Right renal cortex interstitium (tissue), 3 donors: ENCODE results near the gene ZNF385D. TPM values are rescaled to one million over a fixed set of nuclear protein-coding genes. Genes with fewer than 3 reads are reported as not detected.

Source experiments
- DNase-seq, 3 donors: peaks; one replicate each; pipeline ENCODE4 v3.0.0-alpha.2; 2013; ENCODE audit warnings: low read depth in 3 of 3, low spot score in 2 of 3
- polyA plus RNA-seq, 3 donors: library from polyadenylated mRNA; unstranded; fragments of 120-200 nt; gene quantifications; one replicate each; pipeline ENCODE4 v1.2.1, GENCODE V29; 2013; ENCODE audit not compliant: insufficient read length in 3 of 3

ZNF385D gene, protein sequence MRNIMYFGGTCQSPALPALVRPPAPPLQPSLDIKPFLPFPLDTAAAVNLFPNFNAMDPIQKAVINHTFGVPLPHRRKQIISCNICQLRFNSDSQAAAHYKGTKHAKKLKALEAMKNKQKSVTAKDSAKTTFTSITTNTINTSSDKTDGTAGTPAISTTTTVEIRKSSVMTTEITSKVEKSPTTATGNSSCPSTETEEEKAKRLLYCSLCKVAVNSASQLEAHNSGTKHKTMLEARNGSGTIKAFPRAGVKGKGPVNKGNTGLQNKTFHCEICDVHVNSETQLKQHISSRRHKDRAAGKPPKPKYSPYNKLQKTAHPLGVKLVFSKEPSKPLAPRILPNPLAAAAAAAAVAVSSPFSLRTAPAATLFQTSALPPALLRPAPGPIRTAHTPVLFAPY
- 10 to 100 TPM; 10.2 to 18.8 (median 16.3) TPM for polyA plus RNA-seq

DNA sequence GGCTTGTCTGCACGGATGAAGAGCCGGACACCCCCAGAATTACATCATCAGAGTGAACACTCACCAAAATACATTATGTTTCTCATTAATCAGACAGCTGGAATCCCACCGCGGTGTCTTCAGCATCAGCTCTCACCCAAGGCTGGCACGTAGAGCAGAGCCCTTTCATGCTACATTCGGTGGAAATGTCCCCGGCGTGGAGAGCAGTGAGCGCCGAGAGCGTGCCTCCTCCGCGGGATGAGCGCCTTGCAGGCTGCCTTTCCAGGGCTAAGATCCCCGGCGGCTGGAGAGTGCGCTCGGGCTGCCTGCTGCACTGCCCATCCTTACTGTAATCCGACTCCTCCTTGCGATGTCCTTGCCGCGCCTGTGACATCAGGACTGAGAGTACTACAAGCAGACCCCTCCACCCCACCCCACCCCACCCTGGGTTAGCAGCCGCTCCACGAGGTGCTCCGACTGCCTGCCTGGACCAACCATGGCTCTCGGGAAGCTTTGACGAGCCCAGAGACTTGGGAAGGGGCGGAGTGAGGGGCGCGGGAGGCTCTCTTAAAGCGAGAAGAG lies at the start of gene ZNF385D:
ZNF385D (minus strand) TSS at position 380 of the 561 bp plus-strand sequence; CDS start at position 86, 294 bp downstream.
- DNase-seq: peak in 2 of 3 donors; percentile 51 to 58

DNA sequence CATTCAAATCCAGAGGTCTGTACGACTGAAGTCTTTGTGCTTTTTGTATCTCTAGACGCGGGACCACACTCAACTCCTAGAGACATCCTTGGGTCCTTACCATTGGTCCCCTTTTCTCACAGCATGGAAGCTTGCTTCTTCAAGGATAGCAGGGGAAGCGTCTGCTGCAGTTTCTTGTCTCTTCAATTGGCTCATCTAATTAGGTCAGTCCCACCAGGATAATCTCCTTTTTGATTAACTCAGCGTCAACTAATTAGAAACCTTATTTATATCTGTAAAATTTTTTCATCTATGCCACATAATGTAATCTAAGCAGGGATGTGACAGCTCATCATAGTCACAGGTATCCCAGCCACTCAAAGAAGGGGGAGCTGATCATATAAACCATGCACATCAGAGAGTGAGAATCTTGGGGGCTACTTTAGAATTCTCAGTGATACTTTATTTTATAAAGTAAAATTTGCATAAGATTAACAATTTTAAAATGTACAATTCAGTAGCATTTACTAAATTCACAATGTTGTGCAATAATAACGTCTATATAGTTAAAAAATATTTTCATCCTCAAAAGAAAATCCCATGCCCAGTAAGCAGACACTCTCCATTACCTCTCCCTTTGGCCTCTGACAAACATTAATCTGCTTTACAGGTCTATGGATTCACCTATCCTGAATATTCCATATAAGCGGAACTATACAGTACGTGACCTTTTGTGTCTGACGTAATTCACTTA lies 47.5 kb upstream of the ZNF385D start:
- no peak for DNase-seq

DNA sequence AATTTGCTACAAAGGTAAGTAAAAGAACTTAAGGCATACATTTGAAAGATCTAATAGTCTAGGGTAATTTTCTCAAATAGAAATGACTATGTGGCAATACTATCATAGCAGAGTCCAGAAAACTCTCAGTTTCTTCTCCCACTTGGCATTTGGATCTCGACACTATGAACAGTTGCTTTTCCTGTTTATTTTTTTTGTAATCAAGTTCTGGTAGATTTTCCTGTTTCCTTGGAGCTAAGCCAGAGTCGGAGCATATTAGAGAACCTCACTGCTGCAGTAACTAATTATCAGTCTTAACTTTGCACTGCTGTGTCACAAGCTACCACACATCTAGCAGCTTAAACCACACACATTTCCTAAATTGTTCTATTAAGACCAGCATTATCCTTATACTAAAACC lies 44.9 kb upstream of the ZNF385D start:
- DNase-seq: no peak

DNA sequence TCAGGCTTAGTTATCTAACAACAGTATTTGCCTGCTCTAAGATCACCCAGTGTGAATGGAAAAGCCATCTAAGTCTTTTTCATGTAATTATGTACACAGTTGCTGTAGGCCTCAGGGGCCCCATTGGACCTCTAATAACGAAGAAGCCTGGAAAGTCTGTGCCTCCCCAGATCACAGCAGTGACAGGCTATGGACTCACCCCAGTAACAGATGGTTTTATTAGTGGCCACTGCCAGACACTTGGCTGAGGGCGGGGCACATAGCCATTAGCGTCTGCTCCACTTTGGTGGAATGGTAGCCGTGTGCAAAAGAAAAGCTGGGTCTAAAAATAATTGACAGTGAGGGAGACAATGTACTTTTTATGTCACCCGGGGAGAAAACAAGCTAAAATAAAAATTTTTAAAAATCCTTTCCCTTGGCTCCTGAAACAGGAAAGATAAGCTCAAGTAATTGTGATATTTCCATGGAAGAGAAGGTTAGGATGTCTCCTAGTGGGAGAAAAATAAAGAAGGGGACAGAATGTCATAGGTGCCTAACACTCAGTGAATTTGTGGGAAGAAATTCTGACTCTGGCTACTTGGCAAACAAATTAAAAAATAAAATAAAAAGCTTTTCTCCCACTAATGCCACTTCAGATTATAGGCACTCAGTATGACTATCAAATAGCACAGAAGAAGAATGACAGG lies 44.3 kb upstream of the ZNF385D start:
- DNase-seq: no peak

DNA sequence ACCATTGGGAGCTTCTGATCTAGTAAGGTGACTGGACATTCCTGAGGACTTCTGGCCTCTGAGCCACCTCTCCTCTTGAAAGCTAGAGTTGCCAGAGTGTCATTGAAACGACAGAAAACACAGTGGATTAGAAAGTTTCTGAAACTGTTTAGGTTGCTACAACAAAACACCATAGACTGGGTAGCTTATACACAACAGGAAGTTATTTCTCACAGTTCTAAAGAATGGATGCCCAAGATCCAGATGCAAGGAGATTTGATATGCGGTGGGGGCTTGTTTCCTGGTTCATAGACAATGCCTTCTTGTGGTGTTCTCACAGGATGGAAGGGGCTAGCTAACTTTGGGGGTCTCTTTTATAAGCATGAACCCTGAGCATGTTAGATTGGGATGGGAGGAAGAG lies 43.3 kb upstream of the ZNF385D start:
- no peak for DNase-seq

DNA sequence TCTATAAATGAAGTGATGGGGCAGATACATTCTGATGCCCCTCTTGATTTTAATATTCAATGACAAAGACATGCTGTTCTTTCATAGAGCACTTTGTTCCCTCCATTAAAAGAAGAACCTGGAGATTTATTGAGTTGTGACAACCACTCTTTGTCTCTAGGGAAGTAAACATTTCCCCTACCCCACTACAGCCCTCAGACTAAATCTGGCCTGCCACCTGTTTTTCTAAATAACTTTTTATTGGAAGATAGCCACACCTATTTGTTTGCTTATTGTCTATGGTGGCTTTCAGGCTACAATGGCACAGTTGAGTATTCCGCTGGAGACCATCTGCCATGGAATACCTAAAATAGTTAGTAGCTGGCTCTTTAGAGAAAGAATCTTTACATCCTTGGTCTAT lies 41.2 kb upstream of the ZNF385D start:
- DNase-seq: no peak

DNA sequence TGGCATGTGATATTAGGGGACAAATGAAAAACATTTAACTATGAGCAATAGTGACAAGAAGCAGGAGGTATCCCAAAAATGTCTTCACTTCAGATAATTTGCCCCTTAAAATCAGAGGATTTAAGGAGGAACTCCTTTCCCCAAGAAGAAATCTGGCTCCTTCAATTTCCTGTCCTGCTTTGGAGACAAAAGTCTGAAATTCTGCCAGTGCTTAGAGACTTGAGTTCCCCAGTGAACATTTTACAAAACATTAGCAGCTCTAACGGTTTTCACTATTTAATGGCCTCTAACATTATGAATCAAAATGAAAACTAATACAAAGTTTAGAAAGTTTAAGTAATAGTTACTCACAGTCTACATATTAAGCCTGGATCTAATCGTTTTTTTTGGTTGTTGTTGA lies 40.3 kb upstream of the ZNF385D start:
- DNase-seq: no peak

DNA sequence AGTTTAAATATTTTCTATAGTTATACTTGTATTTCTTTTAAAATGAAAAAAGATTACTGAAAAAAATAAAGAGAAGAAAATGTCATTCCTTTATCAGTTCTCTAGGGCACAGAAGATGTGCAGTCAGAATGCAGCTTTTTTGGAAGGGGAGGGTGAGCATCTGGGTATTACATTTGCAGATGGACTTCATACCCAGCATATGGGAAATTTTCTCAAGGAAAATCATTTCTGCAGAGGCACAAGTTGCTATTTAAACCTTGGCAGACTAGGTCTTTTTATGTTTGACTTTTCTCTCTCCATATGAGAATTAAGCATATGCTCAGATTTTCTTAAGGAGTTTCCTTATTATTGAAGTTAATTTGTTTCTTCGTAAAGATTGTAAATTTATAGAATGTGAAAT lies 39.5 kb upstream of the ZNF385D start:
- no peak for DNase-seq

DNA sequence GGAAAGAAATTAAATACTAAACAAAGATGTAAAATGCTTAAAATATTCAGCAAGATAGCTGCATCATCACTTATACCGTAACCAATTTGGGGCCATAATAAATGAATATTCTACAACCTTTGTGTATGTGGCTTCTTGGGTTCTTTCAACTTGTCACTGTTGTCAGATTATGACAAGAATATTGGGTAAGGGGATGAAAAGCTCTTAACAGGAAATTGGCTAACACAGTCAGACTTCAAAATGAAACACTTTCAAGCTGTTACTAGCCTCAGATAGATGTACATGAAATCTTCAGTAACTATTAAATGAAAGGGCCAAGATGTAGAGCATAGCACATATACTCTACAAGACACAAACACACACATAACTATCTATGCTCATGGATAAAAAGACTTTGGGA lies 38.7 kb upstream of the ZNF385D start:
- DNase-seq: no peak

DNA sequence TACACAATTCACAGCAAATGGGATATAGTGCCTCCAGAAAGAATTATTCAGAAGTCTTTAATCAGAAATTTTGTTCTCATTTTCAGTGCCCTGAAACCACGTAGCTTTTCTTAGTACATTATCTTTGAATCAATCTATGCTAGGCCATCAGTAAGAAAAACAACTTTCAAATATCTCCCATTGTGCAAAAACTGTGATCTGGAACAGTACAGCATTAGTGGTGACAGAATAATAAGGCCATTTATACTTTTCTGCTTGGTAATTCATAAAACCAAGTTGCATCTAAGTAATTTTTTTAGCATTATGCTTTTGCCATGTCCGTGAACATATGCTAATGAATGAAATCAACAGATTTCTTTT lies 35.4 kb upstream of the ZNF385D start:
- no peak for DNase-seq

DNA sequence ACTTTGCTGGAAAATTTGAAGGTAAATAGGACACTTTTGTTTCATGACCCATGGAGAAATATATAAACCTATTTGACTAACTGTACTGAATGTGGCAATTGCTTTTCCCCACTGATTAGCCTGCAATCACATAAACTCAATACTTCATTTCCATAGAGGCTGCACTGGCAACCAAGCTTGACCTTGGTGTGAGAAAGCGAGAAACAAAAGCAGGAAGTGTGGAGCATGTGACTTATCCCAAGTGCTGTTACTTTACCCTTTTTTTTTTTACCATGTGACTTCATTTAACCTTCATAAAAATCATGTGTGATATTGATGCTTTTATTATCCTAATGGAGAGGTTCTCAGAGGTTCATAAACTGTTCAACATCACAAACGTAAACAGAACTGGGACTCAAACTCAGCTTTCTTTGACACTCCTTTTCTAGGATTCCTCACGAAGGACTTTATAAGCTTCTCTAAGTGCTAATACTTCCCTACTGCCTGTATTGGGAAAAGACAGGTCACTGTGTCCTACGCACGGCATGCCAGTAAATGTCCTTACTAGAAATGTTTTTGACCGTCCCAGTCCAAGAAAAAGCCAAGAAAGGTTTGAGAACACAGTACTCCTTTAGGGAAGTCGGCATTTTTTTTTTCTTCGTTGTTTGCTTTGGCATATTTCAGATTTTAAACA lies 34.9 kb upstream of the ZNF385D start:
- no peak for DNase-seq

DNA sequence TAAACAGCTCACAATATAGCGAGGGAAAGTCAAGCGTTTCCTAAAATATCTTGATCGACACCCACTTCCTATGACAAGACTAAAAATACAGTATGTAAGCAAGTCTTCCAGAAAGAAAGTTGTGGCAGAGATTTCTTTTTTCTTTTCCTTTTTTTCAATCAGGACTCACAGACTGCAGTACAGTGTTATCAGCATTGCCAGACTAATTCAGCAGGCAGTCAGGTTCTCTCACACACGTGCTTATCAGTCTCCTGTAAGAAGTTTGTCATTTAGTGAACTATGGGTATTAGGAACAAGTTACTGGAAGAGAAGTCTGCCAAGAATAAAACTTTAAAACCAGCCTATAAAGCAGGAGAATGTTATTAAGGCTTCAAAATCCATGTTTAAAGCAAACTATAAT lies 32.8 kb upstream of the ZNF385D start:
- DNase-seq: no peak

DNA sequence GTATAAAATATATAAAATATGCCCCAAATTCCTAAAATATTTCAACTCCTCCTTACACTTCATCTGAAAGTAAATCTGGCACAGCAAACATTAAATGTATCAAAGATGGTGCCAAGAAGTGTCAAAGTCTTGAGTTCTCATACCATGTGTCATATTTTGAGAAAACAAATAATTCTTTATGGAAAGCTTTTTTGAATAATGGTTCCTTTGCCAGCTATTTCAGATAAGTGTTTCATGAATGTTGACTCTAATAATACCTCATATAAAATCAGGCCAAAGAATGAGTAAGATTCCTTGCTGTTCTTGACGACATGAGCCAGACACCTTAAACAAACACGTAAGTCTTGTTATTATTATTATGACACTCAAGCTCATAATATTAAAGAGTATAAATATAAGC lies 30.3 kb upstream of the ZNF385D start:
- no peak for DNase-seq

DNA sequence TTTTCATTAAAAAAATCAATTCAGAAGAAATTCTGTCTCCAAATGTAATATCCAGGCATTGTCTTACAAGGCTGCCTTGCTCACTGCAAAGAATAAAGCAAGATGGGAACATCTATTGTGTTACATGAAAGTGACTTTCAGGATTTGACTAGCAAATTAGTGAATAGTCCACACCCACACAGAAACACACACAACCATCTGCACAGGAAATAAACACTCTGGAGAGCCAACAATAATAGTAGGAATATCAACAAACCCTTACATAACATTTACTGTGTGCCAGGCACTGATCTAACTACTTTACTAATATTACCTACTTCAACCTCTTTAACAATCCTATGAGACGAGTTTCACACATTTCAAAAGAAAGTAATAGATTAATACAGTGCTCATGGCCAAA lies 28.9 kb upstream of the ZNF385D start:
- DNase-seq: no peak

DNA sequence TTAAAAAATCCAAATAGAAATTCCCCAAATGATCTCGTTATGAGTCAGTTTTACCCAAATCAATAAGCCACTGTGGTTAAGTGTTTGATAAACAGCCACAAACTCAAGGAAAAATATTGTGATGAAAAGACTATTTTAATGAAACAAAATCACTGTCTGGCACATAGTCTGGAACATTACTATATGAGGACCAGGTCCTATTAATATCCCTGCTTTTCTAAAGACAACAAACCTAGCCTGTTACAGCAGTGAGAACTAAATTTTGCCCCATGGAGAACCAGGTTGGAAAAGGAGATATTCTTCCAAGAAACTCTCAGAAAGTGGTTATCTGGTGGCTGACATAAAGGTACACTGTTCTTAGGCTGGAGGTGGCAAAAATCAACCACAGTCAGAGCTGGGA lies 27.7 kb upstream of the ZNF385D start:
- DNase-seq: no peak

DNA sequence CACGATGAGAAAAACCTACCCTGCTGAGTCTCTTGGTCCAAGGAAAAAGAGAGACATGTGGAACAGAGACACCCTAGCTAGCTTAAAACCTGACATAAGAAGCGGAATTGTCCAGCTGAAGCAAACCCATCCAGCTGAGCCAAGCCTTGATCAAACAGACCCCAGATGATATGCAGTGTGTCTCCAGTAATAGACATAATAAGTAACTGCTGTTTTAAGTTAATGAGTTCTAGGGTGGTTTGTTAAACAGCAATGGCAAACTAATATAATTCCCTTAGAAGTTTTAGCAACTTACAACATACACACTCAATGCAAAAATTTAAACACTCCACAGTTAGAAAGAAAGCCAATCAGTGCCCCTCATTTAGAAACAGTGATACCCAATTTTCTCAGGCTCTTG lies 26.8 kb upstream of the ZNF385D start:
- no peak for DNase-seq

DNA sequence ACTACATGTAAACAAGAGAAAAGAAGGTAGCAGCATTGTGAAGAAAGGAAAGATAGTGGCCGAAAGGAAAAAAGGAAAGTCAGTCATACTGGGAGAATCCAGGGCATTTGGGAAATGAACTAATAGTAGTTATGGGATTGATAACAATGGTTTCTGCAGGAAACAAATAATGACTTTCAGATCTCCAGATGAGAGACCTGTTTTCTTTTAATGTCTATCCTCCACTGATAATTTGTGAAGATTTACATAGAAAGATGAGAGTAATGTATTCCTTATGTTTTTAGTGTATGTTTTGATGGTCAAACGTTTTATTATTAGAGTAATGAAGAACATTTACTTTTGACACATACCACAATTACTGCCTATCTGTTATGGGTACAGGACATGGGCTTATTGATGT lies 15.0 kb upstream of the ZNF385D start:
- no peak for DNase-seq

DNA sequence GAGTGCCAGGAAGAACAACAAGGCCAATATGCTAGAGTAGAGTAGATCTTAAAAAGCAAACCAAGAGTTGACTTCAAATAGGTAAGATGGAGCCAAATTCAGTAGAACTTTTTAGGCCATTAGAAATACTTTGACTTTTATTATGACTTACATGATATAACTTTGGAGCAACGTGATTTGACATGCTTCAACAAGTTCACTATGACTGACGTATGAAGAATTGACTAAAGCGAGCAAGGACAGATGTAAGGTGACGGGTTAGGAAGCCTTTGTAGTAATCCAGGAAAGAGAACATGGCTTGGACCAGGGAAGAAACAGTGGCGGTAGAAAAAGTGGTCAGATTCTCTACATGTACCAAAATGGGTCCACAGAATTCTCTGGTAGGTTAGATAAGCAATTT lies 4.9 kb upstream of the ZNF385D start:
- DNase-seq: no peak

DNA sequence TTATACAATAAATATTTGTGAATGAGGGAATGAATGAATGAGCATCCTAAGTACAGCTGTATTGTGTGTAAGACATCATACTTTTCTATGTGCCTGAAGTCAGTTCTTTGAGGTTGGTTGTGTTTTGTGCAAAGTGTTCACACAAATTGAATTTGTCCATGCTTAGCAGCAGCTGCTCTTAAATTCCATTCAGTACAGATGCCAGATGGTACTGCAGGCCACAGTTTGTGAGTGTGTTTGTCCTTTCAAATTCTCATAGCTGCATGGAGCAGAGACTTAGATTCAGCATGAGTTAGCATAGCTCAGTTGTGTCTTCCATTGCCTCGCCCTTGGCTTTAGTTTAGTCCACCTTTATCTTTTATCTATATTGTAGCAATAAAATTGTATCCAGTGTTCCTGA lies 3.8 kb upstream of the ZNF385D start:
- DNase-seq: no peak

DNA sequence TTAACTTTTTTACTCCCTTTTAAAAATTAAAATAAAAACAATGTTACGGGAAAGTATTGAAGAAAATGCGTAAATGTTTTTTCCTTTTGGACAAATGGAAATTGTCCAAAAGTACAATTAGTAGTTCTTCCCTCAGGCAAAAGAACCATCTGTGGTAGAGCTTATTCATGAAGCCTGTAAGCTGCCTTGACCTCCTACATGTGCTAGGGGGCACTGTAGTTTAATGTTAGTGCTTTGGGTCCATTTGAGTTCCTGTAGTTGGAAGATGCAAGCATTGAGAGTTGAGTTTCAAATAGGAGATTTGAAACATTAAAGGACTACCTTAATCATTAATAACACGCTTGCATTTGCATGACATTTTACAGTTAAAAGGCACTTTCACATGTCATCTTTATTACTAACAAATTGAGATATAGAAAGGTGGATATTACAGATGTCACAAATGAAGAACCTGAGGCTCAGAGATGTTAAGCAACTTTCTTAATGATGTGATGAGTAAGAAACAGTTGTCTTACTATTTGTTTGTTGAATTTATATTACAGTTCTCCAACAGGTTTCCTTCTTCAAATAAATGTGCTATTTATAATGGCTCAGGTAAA lies 1.8 kb upstream of the ZNF385D start:
- DNase-seq: peak in 1 of 3 donors; percentile 33
